ENCODE measurements around the gene C5.

C5 gene

DNA sequence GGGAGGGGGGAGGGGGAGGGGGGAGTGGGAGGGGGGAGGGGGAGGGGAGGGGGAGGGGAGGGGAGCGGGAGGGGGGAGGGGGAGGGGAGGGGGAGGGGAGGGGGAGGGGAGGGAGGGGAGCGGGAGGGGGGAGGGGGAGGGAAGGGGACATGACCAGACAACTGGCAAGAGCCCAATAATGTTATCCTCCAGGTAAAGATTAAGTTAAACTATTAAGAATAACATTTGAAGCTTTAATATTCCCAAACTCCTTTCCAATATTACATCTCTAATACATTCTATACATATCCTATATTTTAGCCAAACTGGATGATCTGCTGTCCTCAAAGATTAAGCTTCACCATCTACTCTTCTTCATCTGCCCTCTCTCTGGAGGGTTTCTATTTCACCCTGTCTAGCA, 25.8 kb downstream of the C5 start:
- no peak overlapping the region for H3K27ac ChIP-seq (ENCODE audit: low read length)
- no peak for DNase-seq
- no peak overlapping the region for H3K4me2 ChIP-seq (ENCODE audit: low read depth, low read length)
- H3K9me3 ChIP-seq (replicated peaks; ENCODE audit: insufficient read depth, low read length) = no peaks in the 10 kb centered on the region
- H2AFZ ChIP-seq (ENCODE audit: low read length) = no peak overlapping the region
- H3K4me1 ChIP-seq (ENCODE audit: low read length) = no peaks in the 10 kb centered on the region
- no peak overlapping the region for H3K4me3 ChIP-seq (ENCODE audit: low read length)
- no peaks in the 10 kb centered on the region for H3K36me3 ChIP-seq (replicated peaks; ENCODE audit: insufficient read depth, low read length)
- TF ChIP-seq, protein P1, sequence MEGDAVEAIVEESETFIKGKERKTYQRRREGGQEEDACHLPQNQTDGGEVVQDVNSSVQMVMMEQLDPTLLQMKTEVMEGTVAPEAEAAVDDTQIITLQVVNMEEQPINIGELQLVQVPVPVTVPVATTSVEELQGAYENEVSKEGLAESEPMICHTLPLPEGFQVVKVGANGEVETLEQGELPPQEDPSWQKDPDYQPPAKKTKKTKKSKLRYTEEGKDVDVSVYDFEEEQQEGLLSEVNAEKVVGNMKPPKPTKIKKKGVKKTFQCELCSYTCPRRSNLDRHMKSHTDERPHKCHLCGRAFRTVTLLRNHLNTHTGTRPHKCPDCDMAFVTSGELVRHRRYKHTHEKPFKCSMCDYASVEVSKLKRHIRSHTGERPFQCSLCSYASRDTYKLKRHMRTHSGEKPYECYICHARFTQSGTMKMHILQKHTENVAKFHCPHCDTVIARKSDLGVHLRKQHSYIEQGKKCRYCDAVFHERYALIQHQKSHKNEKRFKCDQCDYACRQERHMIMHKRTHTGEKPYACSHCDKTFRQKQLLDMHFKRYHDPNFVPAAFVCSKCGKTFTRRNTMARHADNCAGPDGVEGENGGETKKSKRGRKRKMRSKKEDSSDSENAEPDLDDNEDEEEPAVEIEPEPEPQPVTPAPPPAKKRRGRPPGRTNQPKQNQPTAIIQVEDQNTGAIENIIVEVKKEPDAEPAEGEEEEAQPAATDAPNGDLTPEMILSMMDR (IDR thresholded peaks at IDR 0.05; ENCODE audit: low read length) = no peak
- TF ChIP-seq EZH2phosphoT487 (IDR thresholded peaks at IDR 0.05; ENCODE audit: low read length) = no peak
- no peak for TF ChIP-seq EZH2 (optimal IDR thresholded peaks at IDR 0.05; ENCODE audit: low read depth, low read length)
- H3K9ac ChIP-seq (ENCODE audit: low read length) = no peak overlapping the region
- no peaks in the 10 kb centered on the region; the same call in 1 of the 2 replicates for H3F3A ChIP-seq (ENCODE audit: insufficient read depth, low read length)
- H3K79me2 ChIP-seq (ENCODE audit: low read length) = no peaks in the 10 kb centered on the region
- H3K9me2 ChIP-seq (replicated peaks; ENCODE audit: insufficient read depth, low read length) = no peaks in the 10 kb centered on the region
- H3K27me3 ChIP-seq (replicated peaks; ENCODE audit: insufficient read depth, low read length) = no peaks in the 10 kb centered on the region
- no peaks in the 10 kb centered on the region for H4K20me1 ChIP-seq (ENCODE audit: insufficient read depth, low read length)

DNA sequence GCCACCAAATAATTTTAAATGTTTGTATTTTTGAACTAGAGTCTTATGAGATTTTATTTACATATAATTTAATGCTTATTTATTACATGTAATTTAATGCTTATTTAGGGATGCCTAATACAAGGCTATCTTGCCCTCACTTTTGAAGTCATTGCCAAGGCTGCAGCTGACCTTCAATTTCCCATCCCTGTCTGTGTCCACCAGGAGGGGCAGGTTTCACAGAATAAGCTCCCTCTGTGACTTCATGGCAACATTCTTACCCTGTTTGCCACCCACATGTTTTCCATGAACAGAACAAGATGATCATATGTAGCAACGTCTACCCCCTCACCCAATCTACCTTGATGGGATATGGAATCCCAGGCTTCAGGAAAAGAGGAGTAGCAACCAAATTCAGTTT, 27.0 kb downstream of the C5 start:
- TF ChIP-seq, protein P1 (IDR thresholded peaks at IDR 0.05; ENCODE audit: low read length) = no peak
- TF ChIP-seq EZH2 (optimal IDR thresholded peaks at IDR 0.05; ENCODE audit: low read depth, low read length) (no peak), EZH2phosphoT487 (IDR thresholded peaks at IDR 0.05; ENCODE audit: low read length) (no peak)
- Histone ChIP-seq H3K9me3 (replicated peaks; ENCODE audit: insufficient read depth, low read length) (no peaks in the 10 kb centered on the region), H2AFZ (ENCODE audit: low read length) (no peak overlapping the region), H3K9me2 (replicated peaks; ENCODE audit: insufficient read depth, low read length) (no peaks in the 10 kb centered on the region), H3K4me1 (ENCODE audit: low read length) (no peaks in the 10 kb centered on the region), H3K36me3 (replicated peaks; ENCODE audit: insufficient read depth, low read length) (no peaks in the 10 kb centered on the region), H3K4me2 (ENCODE audit: low read depth, low read length) (no peak overlapping the region), H3K79me2 (ENCODE audit: low read length) (no peaks in the 10 kb centered on the region), H3K9ac (ENCODE audit: low read length) (no peak overlapping the region), H3K27ac (ENCODE audit: low read length) (no peak overlapping the region), H3K27me3 (replicated peaks; ENCODE audit: insufficient read depth, low read length) (no peaks in the 10 kb centered on the region), H3K4me3 (ENCODE audit: low read length) (no peak overlapping the region), H4K20me1 (ENCODE audit: insufficient read depth, low read length) (no peaks in the 10 kb centered on the region), H3F3A (ENCODE audit: insufficient read depth, low read length) (no peaks in the 10 kb centered on the region; the same call in 1 of the 2 replicates)
- no peak for DNase-seq

DNA sequence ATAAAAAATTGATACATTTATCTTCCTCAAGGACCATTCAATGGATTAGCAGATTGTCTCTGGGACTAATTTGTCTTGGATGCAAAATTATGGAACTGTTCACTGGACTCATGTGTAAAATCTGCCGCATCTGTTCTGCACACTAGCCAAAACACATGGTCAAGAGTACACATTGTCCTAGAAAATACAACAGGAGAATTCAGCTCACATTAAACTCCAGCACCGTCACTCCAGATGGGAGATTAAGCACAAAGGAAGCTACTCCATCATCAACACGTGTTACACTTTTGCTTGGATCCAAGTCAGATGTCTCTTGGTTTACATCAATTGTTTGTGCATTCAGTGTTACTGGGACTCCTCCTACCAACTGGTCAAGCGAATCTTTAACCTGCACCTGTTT, 28.8 kb downstream of the C5 start:
- Histone ChIP-seq H3K36me3 (replicated peaks; ENCODE audit: insufficient read depth, low read length) (no peaks in the 10 kb centered on the region), H3K9me2 (replicated peaks; ENCODE audit: insufficient read depth, low read length) (no peaks in the 10 kb centered on the region)

More for the DNA sequence above, 28.8 kb downstream of the C5 start:
- Histone ChIP-seq H3K27ac (ENCODE audit: low read length) (no peak overlapping the region), H3F3A (ENCODE audit: insufficient read depth, low read length) (no peaks in the 10 kb centered on the region; the same call in 1 of the 2 replicates), H4K20me1 (ENCODE audit: insufficient read depth, low read length) (no peaks in the 10 kb centered on the region), H3K9ac (ENCODE audit: low read length) (no peak overlapping the region), H3K27me3 (replicated peaks; ENCODE audit: insufficient read depth, low read length) (no peaks in the 10 kb centered on the region), H3K79me2 (ENCODE audit: low read length) (no peaks in the 10 kb centered on the region), H3K4me3 (ENCODE audit: low read length) (no peak overlapping the region), H3K9me3 (replicated peaks; ENCODE audit: insufficient read depth, low read length) (no peaks in the 10 kb centered on the region), H3K4me2 (ENCODE audit: low read depth, low read length) (no peak overlapping the region), H3K4me1 (ENCODE audit: low read length) (no peaks in the 10 kb centered on the region), H2AFZ (ENCODE audit: low read length) (no peak overlapping the region)
- DNase-seq = no peak
- TF ChIP-seq EZH2phosphoT487 (IDR thresholded peaks at IDR 0.05; ENCODE audit: low read length) = no peak
- TF ChIP-seq, protein P1 (IDR thresholded peaks at IDR 0.05; ENCODE audit: low read length) = no peak
- no peak for TF ChIP-seq EZH2 (optimal IDR thresholded peaks at IDR 0.05; ENCODE audit: low read depth, low read length)

Data from MM.1S (cell line).